Adipocyte (in vitro differentiated cells): Measurements from ENCODE around the gene CFAP100.

Experiments
- DNase-seq: peaks from one replicate; pipeline ENCODE4 v3.0.0-alpha.2; 2015; ENCODE audit warnings: low read depth
- H3K27me3 ChIP-seq: replicated peaks from 2 replicates; pipeline ENCODE4 v1.7.0; 2013; ENCODE audit warnings: mild to moderate bottlenecking, low read length, moderate library complexity; ENCODE audit not compliant: control insufficient read depth, insufficient read depth
- H3K36me3 ChIP-seq: 2 replicates; pipeline ENCODE4 v1.7.0; 2013; ENCODE audit warnings: low read length, mild to moderate bottlenecking, moderate library complexity; ENCODE audit not compliant: control insufficient read depth, insufficient read depth, severe bottlenecking
- H3K4me1 ChIP-seq: 2 replicates; pipeline ENCODE4 v1.7.0; 2013; ENCODE audit warnings: mild to moderate bottlenecking, low read length, moderate library complexity; ENCODE audit not compliant: control insufficient read depth, insufficient read depth
- H3K4me3 ChIP-seq: 2 replicates; pipeline ENCODE4 v1.7.0; 2013; ENCODE audit warnings: mild to moderate bottlenecking, low read length, moderate library complexity
- H3K9ac ChIP-seq: 2 replicates; pipeline ENCODE4 v1.7.0; 2013; ENCODE audit warnings: mild to moderate bottlenecking, low read length, moderate library complexity
- H3K9me3 ChIP-seq: 2 replicates; pipeline ENCODE4 v1.7.0; 2013; ENCODE audit warnings: mild to moderate bottlenecking, low read length, moderate library complexity; ENCODE audit not compliant: control insufficient read depth

Gene CFAP100

GRCh38 chr3:126480861-126481260, 86.2 kb downstream of the CFAP100 start:
- Histone ChIP-seq H3K4me1 (peaks cover 13% of the 10 kb centered on the region), H3K4me3 (no peak overlapping the region), H3K36me3 (no peaks in the 10 kb centered on the region), H3K9ac (no peak overlapping the region), H3K9me3 (no peaks in the 10 kb centered on the region), H3K27me3 (peaks cover 3% of the 10 kb centered on the region)
- DNase-seq: no peak

- H3K4me1 ChIP-seq: peaks cover 7% of the 10 kb centered on the region
- H3K36me3 ChIP-seq: no peaks in the 10 kb centered on the region
- H3K9me3 ChIP-seq: no peaks in the 10 kb centered on the region
- no peak overlapping the region for H3K4me3 ChIP-seq
- no peak overlapping the region for H3K9ac ChIP-seq
- peaks cover 6% of the 10 kb centered on the region for H3K27me3 ChIP-seq
- DNase-seq: peak; percentile 14
Measured at GRCh38 chr3:126481808-126482502, 87.2 kb downstream of the CFAP100 start.

- no peak overlapping the region for H3K9ac ChIP-seq
- H3K4me3 ChIP-seq: no peak overlapping the region
Measured at GRCh38 chr3:126482503-126483255, 88.0 kb downstream of the CFAP100 start.

GRCh38 chr3:126483321-126483761, 88.6 kb downstream of the CFAP100 start:
- peaks cover 7% of the 10 kb centered on the region for H3K4me1 ChIP-seq
- no peak for DNase-seq
- no peaks in the 10 kb centered on the region for H3K9me3 ChIP-seq
- peaks cover 11% of the 10 kb centered on the region for H3K27me3 ChIP-seq
- H3K4me3 ChIP-seq: no peak overlapping the region
- no peaks in the 10 kb centered on the region for H3K36me3 ChIP-seq
- H3K9ac ChIP-seq: no peak overlapping the region

More at GRCh38 chr3:126482503-126483255, 88.0 kb downstream of the CFAP100 start:
- Histone ChIP-seq H3K4me1 (peaks cover 7% of the 10 kb centered on the region), H3K9me3 (no peaks in the 10 kb centered on the region), H3K27me3 (peaks cover 8% of the 10 kb centered on the region), H3K36me3 (no peaks in the 10 kb centered on the region)
- DNase-seq: no peak

GRCh38 chr3:126484148-126484547, 89.4 kb downstream of the CFAP100 start:
- no peak overlapping the region for H3K4me3 ChIP-seq
- no peak for DNase-seq
- H3K27me3 ChIP-seq: peaks cover 19% of the 10 kb centered on the region
- no peak overlapping the region for H3K9ac ChIP-seq
- no peaks in the 10 kb centered on the region for H3K9me3 ChIP-seq
- no peaks in the 10 kb centered on the region for H3K36me3 ChIP-seq
- peaks cover 7% of the 10 kb centered on the region for H3K4me1 ChIP-seq

- no peak overlapping the region for H3K4me3 ChIP-seq
- no peaks in the 10 kb centered on the region for H3K9me3 ChIP-seq
- no peak overlapping the region for H3K9ac ChIP-seq
- DNase-seq: no peak
- no peaks in the 10 kb centered on the region for H3K36me3 ChIP-seq
- peaks cover 24% of the 10 kb centered on the region for H3K27me3 ChIP-seq
- H3K4me1 ChIP-seq: peaks cover 7% of the 10 kb centered on the region
Measured at GRCh38 chr3:126484662-126485061, 90.0 kb downstream of the CFAP100 start.

- H3K4me1 ChIP-seq: peaks cover 7% of the 10 kb centered on the region
- H3K4me3 ChIP-seq: no peak overlapping the region
- DNase-seq: no peak
- H3K36me3 ChIP-seq: no peaks in the 10 kb centered on the region
- H3K27me3 ChIP-seq: peaks cover 31% of the 10 kb centered on the region
- H3K9me3 ChIP-seq: no peaks in the 10 kb centered on the region
- H3K9ac ChIP-seq: no peak overlapping the region
Measured at GRCh38 chr3:126485176-126485897, 90.6 kb downstream of the CFAP100 start.

- Histone ChIP-seq H3K4me1 (peaks cover 7% of the 10 kb centered on the region), H3K9ac (no peak overlapping the region), H3K4me3 (no peak overlapping the region), H3K36me3 (no peaks in the 10 kb centered on the region), H3K9me3 (no peaks in the 10 kb centered on the region), H3K27me3 (peaks cover 36% of the 10 kb centered on the region)
- no peak for DNase-seq
Measured at GRCh38 chr3:126485956-126486355, 91.2 kb downstream of the CFAP100 start.
